H1 (cell line): ENCODE data around the gene ARHGAP8. TPM values are rescaled to one million over a fixed set of nuclear protein-coding genes. Genes with fewer than 3 reads are reported as not detected.

Experiments
- CTCF ChIA-PET: fragments of 300-600 bp; sonication (Branson Sonifier 250); formaldehyde crosslinking; loops from one replicate; lab custom pipeline; 2021; ENCODE audit not compliant: partially characterized antibody; lab: Charles Lee
- POLR2A ChIA-PET: fragments of 300-600 bp; sonication (Branson Sonifier 250); formaldehyde crosslinking; loops from one replicate; lab custom pipeline; 2021; ENCODE audit warnings: inconsistent platforms; ENCODE audit not compliant: partially characterized antibody; lab: Charles Lee
- DNase-seq, 2 experiments: peaks; one replicate each; pipeline versions ENCODE4 v3.0.0 to v3.0.0-alpha.2; 2010 to 2022; ENCODE audit warnings: low spot score in 2 of 2, low read depth in 1 of 2, mixed read lengths in 1 of 2
- FAIRE-seq: peaks from 2 replicates; lab custom pipeline; 2011; peaks lifted over from hg19 to GRCh38; lab: Jason Lieb, UNC
- H2AFZ ChIP-seq: 2 replicates; pipeline ENCODE4 v1.8.1; 2012; ENCODE audit warnings: low read length, inconsistent platforms
- H2AK5ac ChIP-seq: 2 replicates; pipeline ENCODE4 v1.6.1; 2013; ENCODE audit warnings: low read depth, low read length
- H2BK120ac ChIP-seq: replicated peaks from 2 replicates; pipeline ENCODE3; 2013; ENCODE audit warnings: low read depth, low read length, inconsistent platforms
- H2BK12ac ChIP-seq: 2 replicates; pipeline ENCODE4 v1.6.1; 2013; ENCODE audit warnings: low read depth, low read length
- H2BK15ac ChIP-seq: 2 replicates; pipeline ENCODE4 v1.6.1; 2013; ENCODE audit warnings: low read length
- H2BK20ac ChIP-seq: 2 replicates; pipeline ENCODE4 v1.6.1; 2013; ENCODE audit warnings: low read length
- H2BK5ac ChIP-seq: 2 replicates; pipeline ENCODE4 v1.6.1; 2013; ENCODE audit warnings: low read depth, low read length
- H3K14ac ChIP-seq: 2 replicates; pipeline ENCODE4 v1.6.1; 2013; ENCODE audit warnings: inconsistent platforms; ENCODE audit not compliant: insufficient read length
- H3K18ac ChIP-seq: 2 replicates; pipeline ENCODE4 v1.6.1; 2013; ENCODE audit warnings: low read length; ENCODE audit errors: extremely low read depth
- H3K23ac ChIP-seq: 2 replicates; pipeline ENCODE4 v1.6.1; 2013; ENCODE audit warnings: inconsistent platforms; ENCODE audit not compliant: insufficient read length
- H3K23me2 ChIP-seq: 2 replicates; pipeline ENCODE4 v1.6.1; 2013; ENCODE audit warnings: low read depth, low read length
- H3K27ac ChIP-seq: 2 replicates; pipeline ENCODE4 v1.6.1; 2011; ENCODE audit warnings: low read depth, low read length, inconsistent platforms
- H3K27me3 ChIP-seq, 4 experiments: replicated peaks in 1 of 4; 1 replicate in 1 of 4; 2 replicates in 3 of 4; pipeline versions ENCODE4 v1.6.1 to v1.8.1; 2011 to 2013; ENCODE audit warnings: low read length in 3 of 4, mild to moderate bottlenecking in 3 of 4, inconsistent platforms in 2 of 4, mixed read lengths in 2 of 4, moderate library complexity in 1 of 4; ENCODE audit not compliant: control insufficient read depth in 3 of 4, insufficient read depth in 3 of 4; ENCODE audit errors: extremely low read depth in 1 of 4
- H3K36me3 ChIP-seq, 4 experiments: 2 replicates each; pipeline versions ENCODE4 v1.6.1 to v1.8.1; 2011 to 2013; ENCODE audit warnings: mild to moderate bottlenecking in 4 of 4, low read length in 3 of 4, moderate library complexity in 2 of 4, control low read depth in 1 of 4, inconsistent platforms in 1 of 4; ENCODE audit not compliant: insufficient read depth in 4 of 4, control insufficient read depth in 2 of 4
- H3K4ac ChIP-seq: replicated peaks from 2 replicates; pipeline ENCODE3; 2013; ENCODE audit warnings: low read length, low read depth, mixed read lengths, inconsistent platforms; ENCODE audit not compliant: insufficient read length
- H3K4me1 ChIP-seq, 4 experiments: replicated peaks in 1 of 4; 1 replicate in 1 of 4; 2 replicates in 3 of 4; pipeline versions ENCODE4 v1.6.1 to v1.8.1; 2011 to 2013; ENCODE audit warnings: low read length in 3 of 4, inconsistent platforms in 2 of 4, mixed read lengths in 1 of 4; ENCODE audit not compliant: insufficient read depth in 4 of 4, control insufficient read depth in 3 of 4
- H3K4me2 ChIP-seq, 2 experiments: 2 replicates each; pipeline versions ENCODE4 v1.6.1 to v1.8.1; 2011 to 2013; ENCODE audit warnings: low read depth in 2 of 2, low read length in 2 of 2, control low read depth in 1 of 2, inconsistent platforms in 1 of 2, mild to moderate bottlenecking in 1 of 2; ENCODE audit not compliant: insufficient read depth in 1 of 2
- H3K4me3 ChIP-seq, 4 experiments: fragments of 200-600, 300-600 bp in 1 of 4; sonication (generic), shearing (Covaris generic), sonication (Bioruptor Twin) in 1 of 4; 2 replicates each; pipeline versions ENCODE4 v1.5.1 to v1.8.1; 2011 to 2016; ENCODE audit warnings: low read length in 4 of 4, low read depth in 3 of 4, control low read depth in 2 of 4, inconsistent platforms in 2 of 4, mild to moderate bottlenecking in 2 of 4, mixed read lengths in 1 of 4, moderate library complexity in 1 of 4; ENCODE audit not compliant: insufficient read depth in 2 of 4; ENCODE audit errors: extremely low read depth in 1 of 4
- H3K56ac ChIP-seq: replicated peaks from 2 replicates; pipeline ENCODE3; 2013; ENCODE audit warnings: low read depth, mild to moderate bottlenecking, mixed read lengths, low read length, inconsistent platforms; ENCODE audit not compliant: insufficient read length
- H3K79me1 ChIP-seq: 2 replicates; pipeline ENCODE4 v1.6.1; 2013; ENCODE audit warnings: low read depth, low read length, control low read depth
- H3K79me2 ChIP-seq, 2 experiments: 2 replicates each; pipeline versions ENCODE4 v1.6.1 to v1.8.1; 2012 to 2013; ENCODE audit warnings: low read length in 2 of 2, mild to moderate bottlenecking in 2 of 2, inconsistent platforms in 1 of 2; ENCODE audit not compliant: insufficient read depth in 2 of 2, control insufficient read depth in 1 of 2
- H3K9ac ChIP-seq, 4 experiments: replicated peaks in 1 of 4; 1 replicate in 1 of 4; 2 replicates in 3 of 4; pipeline versions ENCODE4 v1.6.1 to v1.8.1; 2011 to 2013; ENCODE audit warnings: low read depth in 3 of 4, low read length in 3 of 4, control low read depth in 2 of 4, mild to moderate bottlenecking in 2 of 4, moderate library complexity in 2 of 4, inconsistent platforms in 1 of 4; ENCODE audit errors: extremely low read depth in 1 of 4
- H3K9me3 ChIP-seq, 2 experiments: 2 replicates each; pipeline versions ENCODE4 v1.6.1 to v1.8.1; 2012 to 2013; ENCODE audit warnings: mild to moderate bottlenecking in 2 of 2, moderate library complexity in 2 of 2, control low read depth in 1 of 2, inconsistent platforms in 1 of 2, low read depth in 1 of 2, low read length in 1 of 2, mixed read lengths in 1 of 2; ENCODE audit not compliant: insufficient read depth in 2 of 2
- H4K20me1 ChIP-seq, 2 experiments: replicated peaks in 1 of 2; 2 replicates each; pipeline versions ENCODE3 to v1.8.1; 2011 to 2013; ENCODE audit warnings: inconsistent platforms in 2 of 2, low read length in 2 of 2, mild to moderate bottlenecking in 1 of 2; ENCODE audit not compliant: insufficient read depth in 2 of 2, control insufficient read depth in 1 of 2
- H4K5ac ChIP-seq: 2 replicates; pipeline ENCODE4 v1.6.1; 2013; ENCODE audit warnings: low read length, low read depth, mixed read lengths, inconsistent platforms; ENCODE audit not compliant: insufficient read length
- H4K8ac ChIP-seq: 2 replicates; pipeline ENCODE4 v1.8.0; 2013; ENCODE audit warnings: mild to moderate bottlenecking, moderate library complexity, low read length, inconsistent platforms; ENCODE audit not compliant: insufficient read depth; ENCODE audit errors: extremely low read depth
- H4K91ac ChIP-seq: replicated peaks from 2 replicates; pipeline ENCODE3; 2013; ENCODE audit warnings: low read length, mixed read lengths, inconsistent platforms; ENCODE audit not compliant: insufficient read length
- BCL11A ChIP-seq, 2 experiments: IDR thresholded peaks; one replicate each; pipeline ENCODE4 v1.6.1; 2011; ENCODE audit warnings: low read depth in 2 of 2, low read length in 2 of 2, mild to moderate bottlenecking in 2 of 2
- BRCA1 ChIP-seq: IDR thresholded peaks from 2 replicates; pipeline ENCODE4 v1.6.1; 2012; ENCODE audit warnings: low read depth, low read length, improper control_type of control experiment
- CREB1 ChIP-seq: IDR thresholded peaks from 2 replicates; pipeline ENCODE4 v1.6.1; 2012; ENCODE audit warnings: inconsistent platforms
- FOSL1 ChIP-seq: IDR thresholded peaks from 2 replicates; pipeline ENCODE4 v1.6.1; 2011; ENCODE audit warnings: mild to moderate bottlenecking, low read depth, low read length, moderate library complexity; ENCODE audit not compliant: insufficient read depth
- GABPA ChIP-seq: IDR thresholded peaks from 2 replicates; pipeline ENCODE4 v1.6.1; 2011; ENCODE audit warnings: mild to moderate bottlenecking, low read length, moderate library complexity, borderline replicate concordance; ENCODE audit not compliant: insufficient read depth
- HDAC6 ChIP-seq: IDR thresholded peaks from one replicate; pipeline ENCODE4 v1.7.1; 2012; ENCODE audit warnings: low read depth, mild to moderate bottlenecking, inconsistent platforms, low read length, moderate library complexity
- SAP30 ChIP-seq: fragments of 300-600 bp; sonication (generic); IDR thresholded peaks from 2 replicates; pipeline ENCODE4 v1.7.1; 2012; ENCODE audit warnings: low read length, moderate library complexity, mild to moderate bottlenecking, inconsistent platforms; ENCODE audit not compliant: insufficient read depth, insufficient replicate concordance
- SUZ12 ChIP-seq: fragments of 200-600 bp; sonication (generic); IDR thresholded peaks from 2 replicates; pipeline ENCODE4 v1.6.1; 2012; ENCODE audit warnings: mild to moderate bottlenecking, inconsistent platforms, low read length, moderate library complexity, mixed read lengths
- WGBS, 2 experiments: shearing (Covaris generic) in 1 of 2; methylation state at CpG; one replicate each; pipeline versions ENCODE4 v1.1.6 to v1.1.7; 2013 to 2015; ENCODE audit warnings: low lambda C conversion rate in 2 of 2, mixed read lengths in 2 of 2, inconsistent platforms in 1 of 2, low coverage in 1 of 2, missing lambda C conversion rate in 1 of 2; ENCODE audit not compliant: insufficient replicate concordance in 2 of 2, insufficient coverage in 1 of 2, insufficient read length in 1 of 2; ENCODE audit errors: extremely low coverage in 1 of 2, missing lambda C conversion rate in 1 of 2; 5-methylcytosine and 5-hydroxymethylcytosine counted together
- polyA plus RNA-seq, 7 experiments: library from polyadenylated mRNA; depleted of rRNA in 3 of 7; stranded (reverse) in 5 of 7; unstranded in 2 of 7; fragments of >200 nt in 5 of 7; fragments of 200-250 nt in 2 of 7; gene quantifications; 1 replicate in 5 of 7; 2 replicates in 1 of 7; 4 replicates in 1 of 7; pipeline versions ENCODE4 v1.2.1 to v1.2.3, GENCODE V29; 2011 to 2013; ENCODE audit warnings: missing spikeins in 2 of 7, mixed read lengths in 2 of 7
- total RNA-seq: library from RNA; stranded (reverse); fragmentation: NEBNext Ultra II Directional; extraction: Animal tissue kit (Norgen Biotek cat#: 25700); gene quantifications from 2 replicates; pipeline ENCODE4 v1.2.1, GENCODE V29; 2021

ARHGAP8 gene
- total and polyA plus RNA-seq, 2 of the 8 experiments (the other 6 are each of a cell fraction or from before 2014, with no cell fraction given) = 35.6 to 47.7 TPM

DNA sequence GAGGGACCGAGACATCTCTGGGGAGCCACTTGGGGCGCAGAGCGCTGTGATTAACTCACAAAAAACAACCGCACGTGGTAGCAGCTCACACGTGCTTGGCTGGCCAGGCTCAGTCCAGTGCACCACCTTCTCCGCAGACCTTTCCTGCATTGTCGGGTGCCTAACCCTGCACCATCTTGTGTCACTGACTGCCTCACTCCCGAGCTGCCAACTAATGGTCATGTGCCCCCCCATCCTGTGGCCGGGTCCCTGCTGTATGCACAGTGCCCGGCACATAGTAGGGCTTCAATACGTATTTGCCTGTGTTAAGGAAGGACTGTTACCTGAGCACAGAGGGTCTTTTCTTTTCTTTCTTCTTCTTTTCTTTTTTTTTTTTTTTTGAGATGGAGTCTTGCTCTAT is 71.9 kb downstream of the ARHGAP8 start:
- H2BK120ac ChIP-seq = no peak overlapping the region
- no peak for FAIRE-seq
- no peak overlapping the region for H3K27ac ChIP-seq
- H3K56ac ChIP-seq = no peak overlapping the region
- H3K4me3 ChIP-seq = no peak overlapping the region
- H3K9me3 ChIP-seq = no peaks in the 10 kb centered on the region
- peaks cover 0 to 3% of the 10 kb centered on the region in 2 experiments for H4K20me1 ChIP-seq
- H2BK5ac ChIP-seq = no peak overlapping the region
- H3K4ac ChIP-seq = no peak overlapping the region
- peaks cover 0 to 13% (median 5%) of the 10 kb centered on the region in 4 experiments; a peak in 6 of 7 replicates for H3K4me1 ChIP-seq
- no peak overlapping the region for H2BK15ac ChIP-seq
- H4K91ac ChIP-seq = no peak overlapping the region
- no peaks in the 10 kb centered on the region for H3K79me2 ChIP-seq
- no peak overlapping the region for H4K8ac ChIP-seq
- H3K79me1 ChIP-seq = no peaks in the 10 kb centered on the region
- no peak for TF ChIP-seq SUZ12
- TF ChIP-seq HDAC6 = no peak
- no peak for TF ChIP-seq FOSL1
- TF ChIP-seq GABPA = no peak
- no peak for TF ChIP-seq CREB1
- no peak for TF ChIP-seq BCL11A (IDR thresholded peaks at IDR 0.05; ENCODE audit: low read depth in 2 of 2, low read length in 2 of 2)
- no peak for TF ChIP-seq BRCA1
- TF ChIP-seq SAP30 = no peak
- H4K5ac ChIP-seq = no peak overlapping the region
- DNase-seq = no peak
- H3K23ac ChIP-seq = no peak overlapping the region
- H2AK5ac ChIP-seq = no peak overlapping the region
- ChIA-PET POLR2A (interaction anchor here (1.2 kb wide), 1 partner anchor 9 kb away, joined by 4 read pairs; no protein-coding TSS in a partner anchor), CTCF (interaction anchor here (1.1 to 1.8 kb wide), 3 partner anchors 16 to 53 kb away, joined by 3 to 5 read pairs (median 4); no protein-coding TSS in a partner anchor)
- no peak overlapping the region for H3K9ac ChIP-seq
- no peaks in the 10 kb centered on the region for H3K27me3 ChIP-seq
- 88% methylated on average over 12 of the region's 12 CpGs; no CpG with 5 or more reads in 1 of the 2 experiments for WGBS, 2 experiments
- no peak overlapping the region for H2BK12ac ChIP-seq
- no peaks in the 10 kb centered on the region for H3K23me2 ChIP-seq
- H2BK20ac ChIP-seq = no peak overlapping the region
- H3K36me3 ChIP-seq = peaks cover 0 to 6% (median 4%) of the 10 kb centered on the region in 4 experiments; a peak in 3 of 8 replicates
- H2AFZ ChIP-seq = no peak overlapping the region
- no peak overlapping the region for H3K14ac ChIP-seq
- H3K4me2 ChIP-seq = no peak overlapping the region
- no peak overlapping the region for H3K18ac ChIP-seq
